NT2/D1 (cell line): ENCODE results near the gene ADPRS.

Experiments
- DNase-seq: peaks from one replicate; pipeline ENCODE4 v3.0.0-alpha.2; 2011; ENCODE audit warnings: low read depth, low spot score
- H3K27me3 ChIP-seq: 2 replicates; pipeline ENCODE4 v1.6.0; 2011; ENCODE audit warnings: mild to moderate bottlenecking; ENCODE audit not compliant: insufficient read length, insufficient read depth
- H3K36me3 ChIP-seq: 2 replicates; pipeline ENCODE4 v1.6.1; 2011; ENCODE audit warnings: mild to moderate bottlenecking, low read length, mixed read lengths; ENCODE audit not compliant: insufficient read depth, insufficient read length
- H3K4me1 ChIP-seq: 2 replicates; pipeline ENCODE4 v1.5.1; 2011; ENCODE audit not compliant: insufficient read depth, insufficient read length
- H3K4me3 ChIP-seq: 2 replicates; pipeline ENCODE4 v1.5.1; 2011; ENCODE audit warnings: low read depth; ENCODE audit not compliant: insufficient read length
- H3K9ac ChIP-seq: 2 replicates; pipeline ENCODE4 v1.6.0; 2011; ENCODE audit warnings: low read depth; ENCODE audit not compliant: insufficient read length
- H3K9me3 ChIP-seq: 2 replicates; pipeline ENCODE4 v1.5.1; 2011; ENCODE audit warnings: mild to moderate bottlenecking, low read length; ENCODE audit not compliant: insufficient read depth
- SUZ12 ChIP-seq: IDR thresholded peaks from 2 replicates; pipeline ENCODE4 v1.6.1; 2011; ENCODE audit not compliant: insufficient read length, insufficient read depth; ENCODE audit errors: extremely low read depth
- YY1 ChIP-seq: IDR thresholded peaks from 2 replicates; pipeline ENCODE4 v1.6.1; 2011; ENCODE audit not compliant: insufficient read length, insufficient read depth
- ZNF274 ChIP-seq: IDR thresholded peaks from 2 replicates; pipeline ENCODE4 v1.6.1; 2011; ENCODE audit warnings: mild to moderate bottlenecking, low read depth, low read length

The ADPRS gene

GRCh38 chr1:36135796-36136195 is 47.1 kb downstream of the ADPRS start:
- Histone ChIP-seq H3K36me3 (peaks cover 46% of the 10 kb centered on the region), H3K9ac (no peak overlapping the region), H3K4me1 (peaks cover 15% of the 10 kb centered on the region), H3K9me3 (no peaks in the 10 kb centered on the region), H3K27me3 (no peaks in the 10 kb centered on the region), H3K4me3 (no peak overlapping the region)
- DNase-seq: no peak
- TF ChIP-seq ZNF274 (no peak), YY1 (no peak), SUZ12 (no peak)

DNA sequence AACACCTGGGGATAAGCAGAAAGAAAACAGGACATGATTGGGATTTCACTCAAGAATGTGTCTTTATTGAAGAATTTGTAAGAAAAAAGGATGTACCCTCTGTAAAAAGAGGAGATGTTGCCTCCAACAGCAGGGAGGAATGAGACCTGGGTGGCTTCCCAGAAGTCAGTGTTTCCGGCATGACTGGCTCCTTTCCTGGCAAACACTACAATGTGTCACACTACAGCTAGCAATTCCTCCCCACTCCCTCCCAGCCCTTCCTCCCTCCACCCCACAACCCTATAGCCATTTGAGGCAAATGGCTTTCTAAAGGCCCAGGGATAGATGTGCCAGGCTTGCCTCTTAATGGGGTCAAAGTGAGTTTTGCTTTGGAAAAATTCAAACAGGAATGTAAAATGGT is 47.8 kb downstream of the ADPRS start:
- peaks cover 15% of the 10 kb centered on the region for H3K4me1 ChIP-seq
- no peak overlapping the region for H3K4me3 ChIP-seq
- DNase-seq: no peak
- no peak overlapping the region for H3K9ac ChIP-seq
- H3K9me3 ChIP-seq: no peaks in the 10 kb centered on the region
- H3K36me3 ChIP-seq: peaks cover 46% of the 10 kb centered on the region
- no peaks in the 10 kb centered on the region for H3K27me3 ChIP-seq
- TF ChIP-seq SUZ12 (no peak), YY1 (no peak), ZNF274 (no peak)

DNA sequence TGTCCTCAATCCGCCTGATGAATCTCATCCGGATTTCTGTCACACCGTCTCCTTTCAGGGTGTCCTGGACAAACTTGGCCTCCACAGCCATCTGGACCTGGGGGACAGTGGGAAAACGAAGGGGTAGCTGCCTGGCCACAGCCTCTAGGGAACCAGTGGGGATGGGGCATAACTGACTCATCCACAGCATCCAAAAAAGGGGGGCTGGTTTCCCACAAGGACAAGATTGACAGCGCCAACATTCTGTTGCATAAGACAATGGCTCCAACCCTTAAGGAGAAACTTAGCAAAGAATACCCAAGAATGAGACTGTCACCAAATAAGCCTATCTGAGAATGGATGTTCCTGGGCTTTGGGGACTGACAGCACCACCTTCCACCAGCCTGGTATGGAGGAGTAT is 48.5 kb downstream of the ADPRS start:
- Histone ChIP-seq H3K4me3 (no peak overlapping the region), H3K4me1 (peaks cover 15% of the 10 kb centered on the region), H3K27me3 (no peaks in the 10 kb centered on the region), H3K9me3 (no peaks in the 10 kb centered on the region), H3K36me3 (peaks cover 48% of the 10 kb centered on the region), H3K9ac (no peak overlapping the region)
- DNase-seq: no peak
- no peak for TF ChIP-seq YY1
- TF ChIP-seq SUZ12: no peak
- TF ChIP-seq ZNF274: no peak

DNA sequence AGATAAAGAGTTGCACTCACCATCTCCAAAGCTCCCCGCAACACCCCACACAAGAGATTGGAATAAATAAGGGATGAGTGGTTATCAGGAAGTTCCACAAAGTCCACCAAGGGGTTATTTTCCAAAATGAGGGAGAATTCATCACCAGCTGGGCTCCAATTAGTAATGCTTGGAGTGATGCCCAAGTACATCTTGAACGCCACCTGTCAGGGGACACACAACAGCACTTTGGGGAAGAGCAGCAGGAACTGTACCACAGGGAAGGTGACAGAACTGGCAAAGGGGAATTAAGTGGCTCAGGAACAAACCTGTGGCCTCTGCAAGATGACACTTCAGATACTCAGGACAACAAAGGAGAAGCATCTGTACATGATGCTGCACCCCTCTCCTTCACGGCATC is 49.1 kb downstream of the ADPRS start:
- DNase-seq: no peak
- H3K9ac ChIP-seq: no peak overlapping the region
- no peaks in the 10 kb centered on the region for H3K27me3 ChIP-seq
- no peaks in the 10 kb centered on the region for H3K9me3 ChIP-seq
- H3K36me3 ChIP-seq: peaks cover 53% of the 10 kb centered on the region
- TF ChIP-seq ZNF274 (no peak), SUZ12 (no peak), YY1 (no peak)
- no peak overlapping the region for H3K4me3 ChIP-seq
- peaks cover 15% of the 10 kb centered on the region for H3K4me1 ChIP-seq

- no peak overlapping the region for H3K9ac ChIP-seq
- H3K36me3 ChIP-seq: peaks cover 58% of the 10 kb centered on the region
- no peaks in the 10 kb centered on the region for H3K27me3 ChIP-seq
- no peak for TF ChIP-seq YY1
- TF ChIP-seq SUZ12: no peak
- no peak for TF ChIP-seq ZNF274
- no peak for DNase-seq
- H3K9me3 ChIP-seq: no peaks in the 10 kb centered on the region
- H3K4me3 ChIP-seq: no peak overlapping the region
- H3K4me1 ChIP-seq: peaks cover 6% of the 10 kb centered on the region
These were observed 50.8 kb downstream of the ADPRS start for GRCh38 chr1:36139521-36139920.

DNA sequence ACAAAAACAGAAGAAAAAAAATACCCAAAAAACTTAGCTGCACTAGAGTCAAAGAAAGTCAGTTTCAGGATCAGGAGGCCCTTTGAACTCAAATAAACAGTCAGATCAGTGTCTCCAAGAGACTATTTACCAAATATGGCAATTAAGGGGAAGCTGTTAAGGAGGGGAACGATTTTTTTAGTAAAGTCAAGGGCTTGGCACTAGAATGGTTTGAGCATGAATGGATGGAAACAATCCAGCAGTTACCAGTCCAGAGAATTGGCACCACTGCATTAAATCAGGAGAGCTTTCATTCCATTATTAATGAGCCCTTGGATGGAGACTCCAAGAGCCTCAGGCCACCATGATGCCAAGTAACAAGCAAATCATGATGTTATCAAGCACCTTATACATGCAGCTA is 53.4 kb downstream of the ADPRS start:
- no peak for DNase-seq
- H3K27me3 ChIP-seq: no peaks in the 10 kb centered on the region
- no peak for TF ChIP-seq YY1
- no peak for TF ChIP-seq ZNF274
- no peak for TF ChIP-seq SUZ12

GRCh38 chr1:36143424-36143823 is 54.7 kb downstream of the ADPRS start:
- TF ChIP-seq ZNF274 (no peak), YY1 (no peak), SUZ12 (no peak)
- Histone ChIP-seq H3K36me3 (peaks cover 36% of the 10 kb centered on the region), H3K9ac (no peak overlapping the region), H3K4me3 (no peak overlapping the region), H3K4me1 (no peaks in the 10 kb centered on the region), H3K9me3 (no peaks in the 10 kb centered on the region), H3K27me3 (no peaks in the 10 kb centered on the region)
- DNase-seq: no peak

More for the DNA sequence above, 53.4 kb downstream of the ADPRS start:
- H3K9me3 ChIP-seq: no peaks in the 10 kb centered on the region
- no peak overlapping the region for H3K9ac ChIP-seq
- peaks cover 49% of the 10 kb centered on the region for H3K36me3 ChIP-seq
- no peak overlapping the region for H3K4me3 ChIP-seq
- H3K4me1 ChIP-seq: no peaks in the 10 kb centered on the region
